Measurements from ENCODE around the gene UBQLN2.
"Not testable (repeated sequence)": the region's sequence is repeated elsewhere in the genome, so short reads cannot be mapped to it uniquely, and the experiment has no call there.

The UBQLN2 gene

DNA sequence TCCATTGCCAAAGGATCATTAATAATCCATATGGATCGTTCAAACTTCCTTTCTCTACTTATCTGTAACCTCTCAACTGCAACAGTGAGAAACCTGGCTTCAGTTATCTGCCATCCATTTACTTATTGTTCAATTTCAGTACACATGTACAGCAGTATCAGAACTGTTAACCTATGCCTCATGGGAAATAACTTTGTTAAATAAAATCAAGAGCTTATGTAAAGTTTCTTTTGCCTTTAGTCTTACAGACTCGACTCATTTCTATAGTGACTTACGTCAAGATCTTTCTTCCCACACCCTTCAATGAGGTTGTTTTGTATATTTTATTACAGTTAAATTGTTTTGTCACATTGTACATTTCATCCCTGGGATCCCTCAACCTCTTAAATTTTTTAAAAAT lies 11.4 kb downstream of the UBQLN2 start:
- no peaks in the 10 kb centered on the region for H3K4me1 ChIP-seq (ENCODE audit: control insufficient read depth, insufficient read depth, low read length)
- H3K27ac ChIP-seq (ENCODE audit: low read depth, low read length) = no peak overlapping the region
- H3K4me3 ChIP-seq (ENCODE audit: low read length) = no peak overlapping the region
- H3K27me3 ChIP-seq (ENCODE audit: control insufficient read depth, insufficient read depth, low read length) = no peaks in the 10 kb centered on the region
- H3K36me3 ChIP-seq (ENCODE audit: control insufficient read depth, insufficient read depth, low read length) = no peaks in the 10 kb centered on the region
- H3K9ac ChIP-seq (ENCODE audit: low read length) = no peak overlapping the region

DNA sequence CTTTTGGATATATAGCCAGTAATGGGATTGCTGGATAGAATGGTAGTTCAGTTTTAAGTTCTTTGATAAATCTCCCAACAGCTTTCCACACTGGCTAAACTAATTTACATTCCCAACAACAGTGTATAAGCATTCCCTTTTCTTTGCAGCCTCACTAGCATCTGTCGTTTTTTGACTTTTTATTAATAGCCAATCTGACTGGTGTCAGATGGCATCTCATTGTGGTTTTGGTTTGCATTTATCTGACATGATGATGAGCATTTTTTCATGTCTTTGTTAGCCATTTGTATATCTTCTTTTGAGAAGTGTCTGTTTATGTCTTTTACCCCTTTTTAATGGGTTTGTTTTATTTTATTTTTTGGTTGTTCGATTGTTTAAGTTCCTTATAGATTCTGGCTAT lies 13.3 kb downstream of the UBQLN2 start:
- no peak overlapping the region for H3K9ac ChIP-seq (ENCODE audit: low read length)
- H3K4me1 ChIP-seq (ENCODE audit: control insufficient read depth, insufficient read depth, low read length) = no peaks in the 10 kb centered on the region
- no peaks in the 10 kb centered on the region for H3K27me3 ChIP-seq (ENCODE audit: control insufficient read depth, insufficient read depth, low read length)
- no peak overlapping the region for H3K4me3 ChIP-seq (ENCODE audit: low read length)
- no peaks in the 10 kb centered on the region for H3K36me3 ChIP-seq (ENCODE audit: control insufficient read depth, insufficient read depth, low read length)
- H3K27ac ChIP-seq (ENCODE audit: low read depth, low read length) = no peak overlapping the region

DNA sequence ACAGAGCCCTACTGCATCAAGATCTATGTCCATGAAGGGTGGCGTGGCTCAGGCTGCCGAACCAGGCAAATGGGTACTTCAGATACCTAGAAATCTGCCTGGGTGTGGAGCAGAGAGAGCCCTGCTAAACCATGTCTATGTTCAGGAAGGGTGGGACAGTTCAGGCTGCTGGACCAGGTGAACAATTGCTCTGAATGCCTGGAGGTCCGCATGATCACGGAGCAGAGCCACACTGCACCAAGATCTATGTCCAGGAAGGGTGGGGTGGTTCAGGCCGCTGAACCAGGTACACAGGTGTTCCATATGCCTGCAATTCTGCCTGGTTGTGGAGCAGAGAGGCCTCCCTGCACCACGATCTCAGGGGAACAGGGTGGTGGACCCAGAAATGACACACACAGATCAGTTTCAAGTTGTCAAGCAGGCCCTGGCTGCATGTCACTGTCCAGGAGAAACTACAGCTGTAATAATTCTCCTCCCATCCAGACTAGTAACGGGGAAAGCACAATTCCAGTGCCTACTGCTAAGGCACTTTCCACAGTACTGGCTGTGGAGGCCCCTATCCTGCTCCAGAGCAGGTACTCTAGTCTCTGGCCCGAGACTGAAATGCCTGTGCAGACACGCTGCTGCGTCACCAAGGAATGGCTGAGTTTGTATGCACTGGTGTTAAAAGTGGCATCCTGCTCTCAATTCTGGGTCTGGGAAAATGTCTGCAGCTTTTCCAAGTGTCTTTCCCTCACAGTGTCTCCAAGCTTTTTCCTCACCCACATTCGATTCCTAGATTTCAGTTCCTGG lies 25.2 kb downstream of the UBQLN2 start:
- H3K27me3 ChIP-seq (ENCODE audit: control insufficient read depth, insufficient read depth, low read length) = no peaks in the 10 kb centered on the region
- H3K27ac ChIP-seq (ENCODE audit: low read depth, low read length) = no peak overlapping the region
- no peaks in the 10 kb centered on the region for H3K36me3 ChIP-seq (ENCODE audit: control insufficient read depth, insufficient read depth, low read length)
- no peak overlapping the region for H3K4me3 ChIP-seq (ENCODE audit: low read length)
- no peaks in the 10 kb centered on the region for H3K4me1 ChIP-seq (ENCODE audit: control insufficient read depth, insufficient read depth, low read length)
- H3K9ac ChIP-seq (ENCODE audit: low read length) = no peak overlapping the region

DNA sequence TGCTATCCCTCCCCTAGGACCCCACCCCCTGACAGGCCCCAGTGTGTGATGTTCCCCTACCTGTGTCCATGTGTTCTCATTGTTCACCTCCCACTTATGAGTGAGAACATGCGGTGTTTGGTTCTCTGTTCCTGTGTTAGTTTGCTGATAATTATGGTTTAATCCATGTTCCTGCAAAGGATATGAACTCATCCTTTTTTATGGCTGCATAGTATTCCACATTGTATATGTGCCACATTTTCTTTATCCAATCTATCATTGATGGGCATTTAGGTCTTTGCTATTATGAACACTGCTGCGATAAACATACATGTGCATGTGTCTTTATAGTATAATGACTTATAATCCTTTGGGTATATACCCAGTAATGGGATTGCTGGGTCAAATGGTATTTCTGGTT lies 28.4 kb downstream of the UBQLN2 start:
- H3K36me3 ChIP-seq (ENCODE audit: control insufficient read depth, insufficient read depth, low read length); H3K27ac ChIP-seq (ENCODE audit: low read depth, low read length); H3K4me3 ChIP-seq (ENCODE audit: low read length); H3K4me1 ChIP-seq (ENCODE audit: control insufficient read depth, insufficient read depth, low read length); H3K9ac ChIP-seq (ENCODE audit: low read length); H3K27me3 ChIP-seq (ENCODE audit: control insufficient read depth, insufficient read depth, low read length): not testable (repeated sequence)

DNA sequence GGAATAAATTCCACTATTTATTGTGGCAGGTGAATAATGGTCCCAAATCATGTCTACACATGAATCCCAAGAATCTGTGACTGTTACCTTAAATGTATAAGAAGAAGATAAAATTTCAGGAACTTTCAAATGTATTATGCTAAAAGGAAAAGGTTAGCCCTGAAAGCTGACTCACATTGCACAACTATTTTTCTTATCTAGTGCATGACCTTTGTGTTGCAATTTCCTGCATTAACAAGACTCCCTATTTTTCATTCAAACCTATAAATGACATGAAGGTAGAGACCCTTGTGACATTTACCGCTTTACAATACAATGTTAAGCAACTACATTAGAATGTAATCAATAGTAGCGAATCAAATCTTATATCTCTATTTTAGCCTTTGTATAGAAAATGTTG lies 36.7 kb downstream of the UBQLN2 start:
- Histone ChIP-seq H3K4me1 (ENCODE audit: control insufficient read depth, insufficient read depth, low read length) (no peaks in the 10 kb centered on the region), H3K27ac (ENCODE audit: low read depth, low read length) (no peak overlapping the region), H3K4me3 (ENCODE audit: low read length) (no peak overlapping the region), H3K36me3 (ENCODE audit: control insufficient read depth, insufficient read depth, low read length) (no peaks in the 10 kb centered on the region), H3K27me3 (ENCODE audit: control insufficient read depth, insufficient read depth, low read length) (peaks cover 3% of the 10 kb centered on the region), H3K9ac (ENCODE audit: low read length) (no peak overlapping the region)

DNA sequence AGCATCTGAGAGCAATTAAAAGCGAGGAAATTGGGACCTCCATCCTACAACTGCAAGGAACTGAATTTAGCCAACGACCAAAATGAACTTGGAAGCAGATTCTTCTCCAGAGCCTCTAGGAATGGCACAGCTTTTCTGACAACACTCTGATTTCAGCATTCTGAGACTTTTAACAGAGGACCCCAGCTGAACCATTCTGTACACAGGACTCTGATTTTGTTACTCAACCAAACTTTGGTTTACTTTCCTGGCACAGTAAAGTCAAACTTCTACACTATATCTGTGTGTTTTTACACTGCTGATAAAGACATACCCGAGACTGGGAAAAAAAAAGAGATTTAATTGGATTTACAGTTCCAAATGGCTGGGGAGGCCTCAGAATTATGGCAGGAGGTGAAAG lies 37.6 kb downstream of the UBQLN2 start:
- Histone ChIP-seq H3K27ac (ENCODE audit: low read depth, low read length) (no peak overlapping the region), H3K36me3 (ENCODE audit: control insufficient read depth, insufficient read depth, low read length) (no peaks in the 10 kb centered on the region), H3K4me1 (ENCODE audit: control insufficient read depth, insufficient read depth, low read length) (no peaks in the 10 kb centered on the region), H3K9ac (ENCODE audit: low read length) (no peak overlapping the region), H3K4me3 (ENCODE audit: low read length) (no peak overlapping the region), H3K27me3 (ENCODE audit: control insufficient read depth, insufficient read depth, low read length) (peaks cover 3% of the 10 kb centered on the region)

DNA sequence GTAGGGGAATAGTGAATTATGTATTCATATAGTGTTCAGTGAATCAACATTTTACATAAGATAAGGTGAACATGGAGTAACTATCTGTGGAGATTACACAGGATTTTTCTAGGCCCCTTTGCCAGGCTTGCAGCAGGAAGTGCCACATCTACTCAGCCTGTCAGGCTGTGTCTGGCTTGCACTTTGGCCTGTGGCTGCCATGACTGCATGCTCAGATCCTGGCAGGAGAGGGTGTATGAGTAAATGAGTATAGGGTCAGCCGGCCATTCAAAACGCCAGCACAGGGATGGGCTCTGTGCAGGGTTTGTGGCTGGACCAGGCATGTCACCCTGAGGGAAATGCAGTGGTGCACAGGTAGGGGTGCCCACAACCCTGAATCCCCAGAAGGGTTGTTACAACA lies 51.9 kb downstream of the UBQLN2 start:
- H3K4me1 ChIP-seq (ENCODE audit: control insufficient read depth, insufficient read depth, low read length) = no peaks in the 10 kb centered on the region
- H3K27me3 ChIP-seq (ENCODE audit: control insufficient read depth, insufficient read depth, low read length) = no peaks in the 10 kb centered on the region
- H3K27ac ChIP-seq (ENCODE audit: low read depth, low read length) = no peak overlapping the region
- H3K36me3 ChIP-seq (ENCODE audit: control insufficient read depth, insufficient read depth, low read length) = no peaks in the 10 kb centered on the region
- no peak overlapping the region for H3K4me3 ChIP-seq (ENCODE audit: low read length)
- H3K9ac ChIP-seq (ENCODE audit: low read length) = no peak overlapping the region

All from rectal smooth muscle tissue (tissue), 1 donor.